Activated CD8-positive, alpha-beta memory T cell treated with anti-CD3 and anti-CD28 coated beads, Interleukin-2, amount 50 U/mL, for 4 hours (primary cell): ENCODE data around the gene SPATA18.
"Not testable (repeated sequence)": the region's sequence is repeated elsewhere in the genome, so short reads cannot be mapped to it uniquely, and the experiment has no call there.

Experiments
- DNase-seq: peaks from one replicate; pipeline ENCODE4 v3.0.0-alpha.2; 2020

The SPATA18 gene

DNA sequence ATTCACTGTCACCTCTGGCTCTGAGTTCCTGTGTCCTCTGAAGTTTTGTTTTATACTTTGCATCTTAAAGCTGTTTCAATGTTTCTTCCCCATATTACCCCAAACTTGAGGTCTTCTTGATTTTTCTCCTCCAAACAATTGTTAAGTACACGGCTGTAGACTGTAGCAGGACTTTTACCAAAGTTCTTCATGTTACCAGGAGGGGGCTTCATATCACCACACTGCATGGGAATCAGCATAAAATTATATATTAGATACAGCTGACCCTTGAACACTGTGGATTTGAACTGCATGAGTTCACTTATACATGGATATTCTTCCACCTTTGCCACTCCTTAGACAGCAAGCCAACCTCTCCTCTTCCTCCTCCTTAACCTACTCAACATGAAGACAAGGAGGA lies 56.6 kb downstream of the SPATA18 start:
- DNase-seq, result no peak

DNA sequence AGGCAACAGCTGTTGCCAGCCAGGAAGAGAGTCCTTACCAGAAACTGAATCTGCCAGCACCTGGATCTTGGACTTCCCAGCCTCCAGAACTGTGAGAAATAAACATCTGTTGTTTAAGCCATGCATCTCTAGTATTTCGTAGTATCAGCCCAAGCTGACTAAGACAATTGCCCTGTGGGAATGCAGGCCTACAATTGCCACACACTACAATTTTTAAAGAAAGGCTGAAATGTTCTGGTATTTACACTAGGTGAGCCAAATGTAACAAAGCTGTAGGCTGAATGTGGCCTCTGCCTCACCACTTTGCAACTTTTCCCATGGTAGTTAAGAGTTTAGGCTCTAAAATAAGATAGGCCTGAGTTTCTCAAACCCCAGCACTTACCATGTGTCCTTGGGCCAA lies 59.1 kb downstream of the SPATA18 start:
- no peak for DNase-seq

DNA sequence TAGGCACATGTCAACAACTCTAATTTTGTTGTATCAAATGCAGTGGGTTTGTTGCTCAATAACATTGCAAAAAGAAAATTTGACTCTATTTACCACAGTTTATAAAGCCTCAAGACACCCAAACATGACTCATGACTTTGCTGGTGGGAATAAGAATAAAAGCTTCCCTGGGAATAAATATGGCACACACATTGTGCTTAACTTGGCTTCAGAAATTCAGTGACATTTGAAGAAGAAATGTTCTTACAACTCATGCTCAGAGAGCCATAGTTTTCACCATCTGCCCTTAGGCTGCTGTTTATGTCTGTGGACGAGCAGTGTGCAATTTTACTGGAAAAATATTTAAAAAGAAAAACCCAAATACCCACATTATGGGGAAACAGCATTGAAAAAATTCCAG lies 60.9 kb downstream of the SPATA18 start:
- DNase-seq, result no peak

DNA sequence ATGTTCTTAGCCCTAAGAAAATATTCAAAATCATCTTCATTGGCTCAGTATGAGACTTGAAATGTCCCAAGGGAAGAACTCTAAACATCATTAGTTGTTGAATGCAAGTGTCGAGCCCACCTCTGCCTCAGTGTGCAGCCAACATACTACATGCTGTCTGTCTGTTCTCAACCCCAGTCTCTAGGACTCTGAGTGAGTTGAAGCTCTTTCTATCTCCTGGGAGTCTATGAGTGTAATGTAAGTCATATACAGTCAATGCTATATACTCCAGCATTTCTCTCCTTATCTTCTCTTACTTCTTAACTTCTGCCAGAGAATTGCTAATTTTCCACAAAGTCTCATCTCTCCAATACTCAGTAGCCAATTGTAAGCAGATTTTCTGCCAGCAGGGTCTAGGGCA lies 61.3 kb downstream of the SPATA18 start:
- DNase-seq, result no peak

DNA sequence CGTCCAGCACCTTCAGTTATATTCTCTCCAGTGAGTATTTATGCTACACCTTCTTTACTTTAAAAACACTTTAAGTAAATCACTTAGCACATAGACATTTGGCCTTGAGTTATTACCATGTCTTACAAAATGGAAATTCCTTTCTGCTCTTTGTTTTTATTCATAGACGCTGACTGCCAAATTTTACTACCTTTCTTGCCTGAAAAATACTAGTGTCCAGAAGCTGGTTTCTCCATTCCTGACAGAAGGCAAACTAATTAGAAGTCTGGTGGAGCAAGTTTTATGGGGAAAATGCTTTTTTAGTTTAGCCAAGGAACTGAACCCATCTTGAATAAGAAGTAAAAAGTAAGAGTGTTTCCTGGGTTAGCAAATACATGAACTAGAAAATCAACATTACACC lies 65.5 kb downstream of the SPATA18 start:
- DNase-seq, result no peak

DNA sequence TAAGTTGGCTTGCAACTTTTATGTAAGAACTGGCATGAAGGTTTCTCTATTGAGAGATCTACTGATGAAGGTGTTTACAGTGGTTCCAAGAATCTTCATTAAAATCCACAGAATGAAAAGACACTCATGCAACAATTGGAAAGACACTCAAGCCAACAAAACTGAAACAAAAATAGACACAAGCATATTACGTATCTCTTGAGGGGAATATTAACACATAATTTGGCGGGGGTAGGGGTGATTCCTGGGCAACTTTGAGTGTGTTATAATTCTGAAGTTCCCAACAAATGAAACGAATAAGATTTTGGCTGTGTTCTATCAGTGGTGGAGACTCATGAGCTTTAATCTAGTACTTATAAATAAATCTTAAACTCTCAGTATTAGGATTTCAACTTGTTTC lies 75.1 kb downstream of the SPATA18 start:
- no peak for DNase-seq

DNA sequence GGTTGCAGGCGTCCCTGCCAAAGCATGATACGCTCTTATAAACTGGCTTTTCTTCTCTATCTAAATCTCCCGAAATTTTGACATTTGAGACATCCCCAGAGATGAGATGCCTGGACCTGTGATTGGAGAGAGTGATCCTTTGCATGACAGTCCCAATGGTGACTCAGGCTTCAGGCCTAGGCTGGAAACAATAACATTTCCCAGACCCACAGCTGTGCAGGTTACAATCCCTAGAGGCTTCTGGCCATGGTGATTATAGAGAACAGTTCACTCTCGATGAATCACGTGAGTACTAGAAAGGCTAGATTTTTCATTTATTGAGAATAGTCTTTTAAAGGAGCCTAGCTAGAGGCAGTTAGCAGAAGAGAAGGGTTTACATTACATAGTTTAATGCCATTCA lies 75.9 kb downstream of the SPATA18 start:
- no peak for DNase-seq

DNA sequence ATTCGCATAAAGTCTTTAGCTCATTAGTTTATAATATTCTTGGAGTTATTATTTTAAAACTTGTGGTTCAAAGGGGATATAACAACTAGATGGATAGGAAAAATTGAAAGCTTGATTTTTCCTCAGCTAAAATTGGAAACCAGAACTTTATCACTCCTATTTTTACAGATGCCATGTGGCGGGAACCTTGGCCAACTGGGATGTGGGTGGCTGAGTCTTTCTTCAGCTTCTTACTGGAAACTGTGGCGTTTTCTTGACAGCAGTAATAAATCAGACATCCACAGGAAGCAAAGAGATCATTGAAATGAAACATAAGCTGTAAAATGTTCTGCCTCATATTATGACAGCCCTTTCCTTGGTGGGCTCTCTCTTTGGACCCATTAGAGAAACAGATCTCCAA lies 84.1 kb downstream of the SPATA18 start:
- no peak for DNase-seq

DNA sequence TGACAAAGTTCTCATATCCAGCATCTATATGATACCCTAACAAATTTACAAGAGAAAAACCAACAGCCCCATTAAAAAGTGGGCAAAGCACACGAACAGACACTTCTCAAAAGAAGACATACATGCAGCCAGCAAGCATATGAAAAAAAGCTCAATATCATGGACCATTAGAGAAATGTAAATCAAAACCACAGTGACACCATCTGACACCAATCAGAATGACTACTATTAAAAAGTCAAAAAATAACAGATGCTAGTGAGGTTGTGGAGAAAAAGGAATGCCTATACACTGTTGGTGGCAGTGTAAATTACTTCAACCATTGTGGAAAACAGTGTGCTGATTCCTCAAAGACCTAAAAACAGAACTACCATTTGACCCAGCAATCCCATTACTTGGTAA lies 86.0 kb downstream of the SPATA18 start:
- not testable (repeated sequence) for DNase-seq

DNA sequence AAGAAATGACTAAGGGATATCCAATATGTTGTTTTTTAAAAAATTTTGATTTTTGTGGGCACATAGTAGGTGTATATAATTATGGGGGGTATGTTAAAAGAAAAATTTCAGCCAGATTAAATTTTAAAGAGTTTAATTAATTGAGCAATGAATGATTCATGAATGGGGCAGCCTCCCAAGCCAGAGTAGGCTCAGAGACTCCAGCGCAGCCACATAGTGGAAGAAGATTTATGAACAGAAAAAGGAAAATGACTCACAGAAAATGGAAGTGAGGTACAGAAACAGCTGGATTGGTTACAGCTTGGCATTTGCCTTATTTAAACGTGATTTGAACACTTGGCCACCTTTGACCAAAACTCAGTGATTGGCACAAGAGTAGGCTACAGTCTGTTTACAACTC lies 91.7 kb downstream of the SPATA18 start:
- no peak for DNase-seq

DNA sequence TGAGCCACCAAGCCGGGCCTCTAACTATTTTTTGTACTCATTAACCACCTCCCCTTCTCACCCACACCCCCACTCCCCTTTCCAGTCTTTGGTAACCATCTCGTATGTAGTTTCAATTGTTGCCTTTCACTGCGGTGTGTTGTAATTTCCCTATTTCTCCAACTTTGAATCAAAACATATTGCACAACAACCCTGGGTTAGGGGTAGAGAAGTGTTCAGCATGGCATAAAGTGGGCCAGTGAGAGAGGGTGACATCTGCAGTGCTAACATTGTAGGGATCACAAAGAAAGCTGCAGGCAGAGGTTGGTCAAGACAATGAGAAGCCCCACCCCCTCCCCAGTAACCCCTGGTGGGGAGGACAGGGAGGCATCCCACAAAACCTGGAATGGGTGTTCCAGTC lies 92.7 kb downstream of the SPATA18 start:
- no peak for DNase-seq

DNA sequence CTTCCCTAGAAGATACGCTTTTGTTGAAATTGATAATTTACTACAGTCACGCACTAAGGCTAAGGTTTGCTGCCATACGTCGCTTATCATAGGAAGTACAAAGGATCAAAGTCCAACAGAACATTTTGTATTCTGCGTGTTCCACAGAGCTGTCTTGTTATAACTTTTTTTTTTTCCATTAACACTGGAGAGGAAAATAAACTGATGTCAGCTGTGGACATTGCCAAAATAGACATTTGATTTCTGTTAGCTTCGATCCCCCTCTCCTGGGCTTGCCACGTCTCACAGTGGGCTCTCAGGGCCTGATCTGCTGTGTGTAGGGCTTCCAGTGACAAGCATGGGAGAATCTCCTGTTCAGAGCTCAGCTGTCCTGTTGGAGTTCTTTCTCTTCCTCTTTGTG lies 93.3 kb downstream of the SPATA18 start:
- no peak for DNase-seq
